GM13976 (cell line): ENCODE measurements around the gene LILRA1.
A peak's percentile ranks its signal among the peaks of the same experiment; 100 is the strongest.
"Not testable (repeated sequence)": the region's sequence is repeated elsewhere in the genome, so short reads cannot be mapped to it uniquely, and the experiment has no call there.

ENCODE experiments used
- DNase-seq: peaks from one replicate; pipeline ENCODE4 v3.0.0; 2012; ENCODE audit warnings: low spot score
- in situ Hi-C: fragments of 300-500 bp; cut with MboI; formaldehyde crosslinking; loops from one replicate; pipeline ENCODE4 v1.12.0; 2022; ENCODE audit warnings: low sequenced_read_pairs, mixed read lengths, inconsistent platforms; ENCODE audit not compliant: unreplicated experiment
- TF ChIP-seq, protein P1 (sequence below): IDR thresholded peaks from 2 replicates; pipeline ENCODE4 v1.5.1; 2012; ENCODE audit warnings: borderline replicate concordance, mild to moderate bottlenecking; ENCODE audit not compliant: insufficient read depth; ENCODE audit errors: extremely low read depth, missing control alignments, control extremely low read depth

The LILRA1 gene

DNA sequence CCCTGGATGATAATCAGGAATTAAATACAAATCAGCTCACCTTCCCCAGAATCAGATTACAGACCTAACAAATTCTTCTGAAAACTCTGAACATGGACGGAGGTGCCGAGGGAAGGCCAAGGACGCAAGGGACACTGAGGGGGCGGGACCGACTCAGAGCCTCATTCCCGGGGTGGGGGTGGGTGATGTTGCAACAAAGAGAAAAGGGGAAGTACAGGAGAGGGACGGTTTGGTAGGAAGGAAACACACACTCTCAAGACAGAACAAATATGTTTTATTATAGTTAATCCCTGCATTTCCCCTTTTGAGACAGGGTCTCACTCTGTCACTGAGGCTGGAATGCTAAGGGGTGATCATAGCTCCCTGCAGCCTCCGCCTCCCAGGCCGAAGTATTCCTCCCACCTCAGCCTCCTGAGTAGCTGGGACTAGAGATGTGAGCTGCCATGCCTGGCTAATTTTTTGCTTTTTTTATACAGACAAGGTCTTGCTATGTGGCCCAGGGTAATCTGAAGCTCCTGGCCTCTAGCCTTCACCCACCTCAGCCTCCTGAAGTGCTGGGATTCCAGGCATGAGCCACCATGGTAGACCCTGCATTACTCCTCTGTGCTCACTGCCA is 20.6 kb upstream of the LILRA1 start:
- in situ Hi-C loops: no loop called here
- no peak for DNase-seq
- TF ChIP-seq, protein P1, sequence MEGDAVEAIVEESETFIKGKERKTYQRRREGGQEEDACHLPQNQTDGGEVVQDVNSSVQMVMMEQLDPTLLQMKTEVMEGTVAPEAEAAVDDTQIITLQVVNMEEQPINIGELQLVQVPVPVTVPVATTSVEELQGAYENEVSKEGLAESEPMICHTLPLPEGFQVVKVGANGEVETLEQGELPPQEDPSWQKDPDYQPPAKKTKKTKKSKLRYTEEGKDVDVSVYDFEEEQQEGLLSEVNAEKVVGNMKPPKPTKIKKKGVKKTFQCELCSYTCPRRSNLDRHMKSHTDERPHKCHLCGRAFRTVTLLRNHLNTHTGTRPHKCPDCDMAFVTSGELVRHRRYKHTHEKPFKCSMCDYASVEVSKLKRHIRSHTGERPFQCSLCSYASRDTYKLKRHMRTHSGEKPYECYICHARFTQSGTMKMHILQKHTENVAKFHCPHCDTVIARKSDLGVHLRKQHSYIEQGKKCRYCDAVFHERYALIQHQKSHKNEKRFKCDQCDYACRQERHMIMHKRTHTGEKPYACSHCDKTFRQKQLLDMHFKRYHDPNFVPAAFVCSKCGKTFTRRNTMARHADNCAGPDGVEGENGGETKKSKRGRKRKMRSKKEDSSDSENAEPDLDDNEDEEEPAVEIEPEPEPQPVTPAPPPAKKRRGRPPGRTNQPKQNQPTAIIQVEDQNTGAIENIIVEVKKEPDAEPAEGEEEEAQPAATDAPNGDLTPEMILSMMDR: no peak

DNA sequence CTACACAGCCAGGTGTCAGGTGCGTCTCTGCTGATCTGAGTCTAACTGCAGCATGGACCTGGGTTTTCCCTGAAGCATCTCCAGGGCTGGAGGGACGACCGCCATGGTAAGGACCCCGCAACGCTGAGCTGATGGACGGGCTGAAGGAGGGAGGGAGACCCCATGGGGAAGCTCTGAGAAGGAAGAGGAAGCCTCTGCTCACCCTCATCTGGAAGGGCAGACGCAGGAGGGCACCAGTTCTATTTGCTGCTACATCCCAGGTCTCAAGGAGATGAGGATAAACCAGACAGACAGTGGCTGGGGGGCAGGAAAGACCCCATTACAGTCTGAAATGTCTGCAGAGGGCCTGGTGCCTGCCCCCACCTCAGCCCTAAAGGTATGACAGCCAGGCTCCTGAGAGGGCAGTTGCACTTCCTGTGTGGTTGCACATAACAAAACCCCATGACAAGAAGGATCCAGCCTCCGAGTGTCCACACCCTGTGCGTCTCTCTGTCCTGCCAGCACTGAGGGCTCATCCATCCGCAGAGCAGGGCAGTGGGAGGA is 20.0 kb upstream of the LILRA1 start, which contains the start of gene LILRA2:
LILRA2 (plus strand) TSS at position 461 of the 543 bp plus-strand sequence. CDS start 89 bp downstream, outside the sequence.
- TF ChIP-seq, protein P1: no peak
- DNase-seq: peak; percentile 78
- in situ Hi-C loops: no loop called here

DNA sequence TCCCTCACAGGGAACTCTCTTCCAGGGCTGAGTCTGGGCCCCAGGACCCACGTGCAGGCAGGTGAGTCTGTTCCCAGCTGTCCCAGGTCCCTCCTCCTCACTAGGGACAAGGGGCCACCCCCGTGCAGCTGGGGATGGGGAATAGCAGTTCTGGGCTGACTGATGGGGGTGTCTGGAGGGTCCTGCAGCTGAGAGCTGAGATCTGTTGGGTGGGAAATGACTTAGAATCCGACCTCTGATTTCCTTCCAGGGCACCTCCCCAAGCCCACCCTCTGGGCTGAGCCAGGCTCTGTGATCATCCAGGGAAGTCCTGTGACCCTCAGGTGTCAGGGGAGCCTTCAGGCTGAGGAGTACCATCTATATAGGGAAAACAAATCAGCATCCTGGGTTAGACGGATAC is 19.4 kb upstream of the LILRA1 start:
- TF ChIP-seq, protein P1: no peak
- in situ Hi-C loops: no loop called here
- DNase-seq: no peak

DNA sequence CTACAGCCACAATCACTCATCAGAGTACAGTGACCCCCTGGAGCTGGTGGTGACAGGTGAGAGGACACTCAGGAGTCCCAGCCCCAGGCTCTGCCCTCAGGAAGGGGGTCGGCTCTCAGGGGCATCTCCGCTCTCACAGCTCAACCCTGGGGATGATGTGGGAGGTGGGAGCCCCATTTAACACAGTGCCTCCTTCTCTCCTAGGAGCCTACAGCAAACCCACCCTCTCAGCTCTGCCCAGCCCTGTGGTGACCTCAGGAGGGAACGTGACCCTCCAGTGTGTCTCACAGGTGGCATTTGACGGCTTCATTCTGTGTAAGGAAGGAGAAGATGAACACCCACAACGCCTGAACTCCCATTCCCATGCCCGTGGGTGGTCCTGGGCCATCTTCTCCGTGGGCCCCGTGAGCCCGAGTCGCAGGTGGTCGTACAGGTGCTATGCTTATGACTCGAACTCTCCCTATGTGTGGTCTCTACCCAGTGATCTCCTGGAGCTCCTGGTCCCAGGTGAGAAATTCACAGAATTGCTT is 18.8 kb upstream of the LILRA1 start:
- TF ChIP-seq, protein P1: no peak
- in situ Hi-C loops: loop anchor here (5.0 kb wide), 1 partner anchor 277 kb away; no protein-coding TSS in a partner anchor
- no peak for DNase-seq

DNA sequence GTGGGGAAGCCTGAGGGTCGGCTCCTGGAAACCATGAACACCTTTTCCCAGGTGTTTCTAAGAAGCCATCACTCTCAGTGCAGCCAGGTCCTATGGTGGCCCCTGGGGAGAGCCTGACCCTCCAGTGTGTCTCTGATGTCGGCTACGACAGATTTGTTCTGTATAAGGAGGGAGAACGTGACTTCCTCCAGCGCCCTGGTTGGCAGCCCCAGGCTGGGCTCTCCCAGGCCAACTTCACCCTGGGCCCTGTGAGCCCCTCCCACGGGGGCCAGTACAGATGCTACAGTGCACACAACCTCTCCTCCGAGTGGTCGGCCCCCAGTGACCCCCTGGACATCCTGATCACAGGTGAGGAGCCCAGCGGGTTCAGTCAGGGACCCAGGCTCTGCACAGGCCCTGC is 18.2 kb upstream of the LILRA1 start:
- in situ Hi-C loops: loop anchor here (5.0 kb wide), 1 partner anchor 278 kb away; no protein-coding TSS in a partner anchor

DNA sequence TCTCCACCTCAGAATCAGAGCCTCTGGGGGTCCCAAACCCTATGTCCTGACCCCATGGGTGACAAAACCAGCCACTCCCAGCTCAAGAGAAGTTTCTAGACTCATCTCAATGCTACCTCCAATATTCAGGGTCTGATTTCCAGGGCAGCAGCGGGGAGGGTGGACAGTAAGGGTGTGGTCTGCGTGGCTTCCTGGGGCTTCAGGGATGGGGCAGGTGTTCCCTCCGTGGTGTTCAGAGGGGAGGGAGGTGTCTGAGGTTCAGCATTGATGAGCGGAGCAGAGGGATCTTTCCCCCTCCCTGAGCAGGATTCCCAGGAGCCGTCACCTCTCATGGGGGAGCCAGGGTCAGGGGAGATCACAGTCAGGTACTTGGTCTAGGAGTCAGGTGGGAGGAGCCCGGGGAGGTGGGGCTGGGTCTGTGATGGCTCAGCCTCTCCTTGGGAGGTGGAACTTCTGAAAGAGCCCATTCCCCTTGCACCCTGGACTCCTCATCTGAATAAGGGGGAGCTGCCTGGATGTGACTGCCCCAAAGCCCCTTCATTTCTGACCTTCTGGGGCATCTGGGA is 16.9 kb upstream of the LILRA1 start:
- in situ Hi-C loops: loop anchor here (5.0 kb wide), 1 partner anchor 279 kb away; no protein-coding TSS in a partner anchor
- no peak for DNase-seq
- TF ChIP-seq, protein P1: no peak

More for the DNA sequence above, 18.2 kb upstream of the LILRA1 start:
- not testable (repeated sequence) for DNase-seq

DNA sequence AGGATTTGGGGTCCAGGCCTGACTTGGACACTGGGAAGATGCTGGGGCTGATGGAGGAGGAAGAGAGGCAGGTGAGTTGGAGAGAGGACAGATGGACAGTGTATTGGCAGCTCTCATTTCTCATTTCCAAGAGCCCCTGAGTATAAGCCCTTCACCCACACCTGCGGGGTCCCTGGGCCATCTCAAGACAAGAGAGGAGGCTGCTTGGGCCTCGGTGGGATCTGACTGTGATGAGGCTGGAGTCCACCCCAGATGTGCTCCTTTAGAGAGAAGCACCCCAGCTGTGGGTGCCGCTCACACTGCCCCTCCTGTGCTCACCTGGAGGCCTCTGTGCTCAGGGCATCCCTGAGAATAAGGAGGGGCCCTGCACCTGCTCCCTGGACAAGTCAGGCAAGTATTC is 16.1 kb upstream of the LILRA1 start:
- TF ChIP-seq, protein P1: no peak
- in situ Hi-C loops: loop anchor here (5.0 kb wide), 1 partner anchor 280 kb away; no protein-coding TSS in a partner anchor

DNA sequence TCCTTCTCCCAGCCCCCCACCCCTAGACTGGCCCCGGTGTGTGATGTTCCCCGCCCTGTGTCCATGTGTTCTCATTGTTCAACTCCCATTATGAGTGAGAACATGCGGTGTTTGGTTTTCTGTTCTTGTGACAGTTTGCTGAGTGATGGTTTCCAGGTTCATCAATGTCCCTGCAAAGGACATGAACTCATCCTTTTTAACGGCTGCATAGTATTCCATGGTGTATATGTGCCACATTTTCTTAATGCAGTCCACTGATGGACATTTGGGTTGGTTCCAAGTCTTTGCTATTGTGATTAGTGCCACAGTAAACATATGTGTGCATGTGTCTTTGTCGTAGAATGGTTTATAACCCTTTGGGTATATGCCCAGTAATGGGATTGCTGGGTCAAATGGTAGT is 15.2 kb upstream of the LILRA1 start:
- in situ Hi-C loops: loop anchor here (5.0 kb wide), 1 partner anchor 281 kb away; no protein-coding TSS in a partner anchor
- not testable (repeated sequence) for DNase-seq

More for the DNA sequence above, 16.1 kb upstream of the LILRA1 start:
- no peak for DNase-seq
